ENCODE data around the gene KIF4A. TPM values are rescaled to one million over a fixed set of nuclear protein-coding genes. Genes with fewer than 3 reads are reported as not detected.
A peak's percentile ranks its signal among the peaks of the same experiment; 100 is the strongest.
"Not testable (repeated sequence)": the region's sequence is repeated elsewhere in the genome, so short reads cannot be mapped to it uniquely, and the experiment has no call there.

Gene KIF4A
- total and polyA plus RNA-seq, 4 donors: 0.33 to 2.4 (median 0.64) TPM

DNA sequence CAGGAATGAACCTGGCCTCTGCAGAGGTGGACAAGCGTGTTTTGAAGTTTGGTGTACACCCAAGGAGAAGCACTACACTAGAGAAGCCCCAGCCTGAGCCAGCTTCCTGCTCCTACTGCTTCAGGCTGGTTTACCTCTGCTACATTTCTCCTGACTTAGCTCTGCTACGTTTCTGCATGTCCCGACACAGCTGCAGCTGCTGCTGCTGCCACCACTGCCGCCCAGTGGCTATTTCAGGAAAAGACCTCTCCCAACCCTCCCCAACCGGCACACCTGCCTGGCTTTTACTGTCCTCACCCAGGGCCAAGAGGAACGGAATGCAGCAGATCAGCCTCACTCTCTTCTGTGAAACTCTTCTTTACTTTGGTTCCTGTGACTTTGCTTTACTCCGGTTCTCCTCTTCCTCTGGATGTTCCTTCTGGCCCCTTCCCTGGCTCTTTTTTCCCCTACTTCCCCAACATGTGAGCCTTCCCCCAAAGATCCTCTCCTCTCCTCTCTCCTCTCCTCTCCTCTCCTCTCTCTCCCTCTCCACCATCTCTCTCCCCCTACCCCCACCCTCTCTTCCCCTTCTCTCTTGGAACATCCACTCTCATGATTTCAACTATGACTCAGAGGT, 26.8 kb upstream of the KIF4A start:
- peak; percentile 34 for ATAC-seq (ENCODE audit: insufficient read depth, low FRiP score)
- TF ChIP-seq, protein P1, sequence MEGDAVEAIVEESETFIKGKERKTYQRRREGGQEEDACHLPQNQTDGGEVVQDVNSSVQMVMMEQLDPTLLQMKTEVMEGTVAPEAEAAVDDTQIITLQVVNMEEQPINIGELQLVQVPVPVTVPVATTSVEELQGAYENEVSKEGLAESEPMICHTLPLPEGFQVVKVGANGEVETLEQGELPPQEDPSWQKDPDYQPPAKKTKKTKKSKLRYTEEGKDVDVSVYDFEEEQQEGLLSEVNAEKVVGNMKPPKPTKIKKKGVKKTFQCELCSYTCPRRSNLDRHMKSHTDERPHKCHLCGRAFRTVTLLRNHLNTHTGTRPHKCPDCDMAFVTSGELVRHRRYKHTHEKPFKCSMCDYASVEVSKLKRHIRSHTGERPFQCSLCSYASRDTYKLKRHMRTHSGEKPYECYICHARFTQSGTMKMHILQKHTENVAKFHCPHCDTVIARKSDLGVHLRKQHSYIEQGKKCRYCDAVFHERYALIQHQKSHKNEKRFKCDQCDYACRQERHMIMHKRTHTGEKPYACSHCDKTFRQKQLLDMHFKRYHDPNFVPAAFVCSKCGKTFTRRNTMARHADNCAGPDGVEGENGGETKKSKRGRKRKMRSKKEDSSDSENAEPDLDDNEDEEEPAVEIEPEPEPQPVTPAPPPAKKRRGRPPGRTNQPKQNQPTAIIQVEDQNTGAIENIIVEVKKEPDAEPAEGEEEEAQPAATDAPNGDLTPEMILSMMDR (IDR thresholded peaks at IDR 0.05; ENCODE audit: control extremely low read depth, extremely low read depth): no peak
- WGBS, 2 donors: 20 to 48% methylated on average over 5 to 7 of the region's 7 CpGs

DNA sequence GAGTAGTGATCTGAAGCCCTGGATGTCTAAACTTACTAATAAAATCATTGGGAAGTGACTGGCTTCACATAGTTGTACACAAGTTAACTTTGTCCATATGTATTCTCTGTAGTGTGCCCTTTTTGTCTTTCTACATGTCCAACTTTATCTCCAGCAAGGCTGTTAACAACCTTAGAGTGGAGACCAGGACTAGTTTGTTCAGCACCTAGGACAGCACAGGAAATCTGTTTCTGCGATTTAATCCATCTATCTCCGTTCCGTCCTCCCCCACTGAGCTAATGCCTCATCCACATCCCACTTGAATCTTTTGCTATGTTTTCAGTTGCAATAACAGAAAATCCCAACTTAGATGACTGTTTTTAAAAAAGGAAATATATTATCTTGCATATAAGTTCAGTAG, 25.1 kb upstream of the KIF4A start:
- Histone ChIP-seq H3K27ac (ENCODE audit: low read depth in 1 of 2, low read length in 1 of 2) (no peak overlapping the region), H3K9me3 (ENCODE audit: control insufficient read depth in 4 of 4, insufficient read depth in 3 of 4, low read length in 3 of 4) (peaks cover 0 to 5% (median 0%) of the 10 kb centered on the region in 4 donors), H3K4me3 (no peak overlapping the region), H3K4me1 (ENCODE audit: control insufficient read depth in 5 of 5, insufficient read depth in 5 of 5, low read length in 5 of 5) (no peaks in the 10 kb centered on the region), H3K9ac (ENCODE audit: insufficient read depth in 1 of 2, low read length in 2 of 2) (no peak overlapping the region), H3K36me3 (ENCODE audit: control insufficient read depth in 4 of 4, insufficient read depth in 4 of 4, low read length in 4 of 4) (no peaks in the 10 kb centered on the region), H3K27me3 (ENCODE audit: control insufficient read depth in 3 of 3, insufficient read depth in 3 of 3, low read length in 2 of 3) (no peaks in the 10 kb centered on the region)
- ATAC-seq (ENCODE audit: insufficient read depth, low FRiP score) (no peak), DNase-seq (no peak)
- 72 to 73% methylated on average over 3 of the region's 3 CpGs for WGBS, 2 donors
- TF ChIP-seq, protein P1 (IDR thresholded peaks at IDR 0.05; ENCODE audit: control extremely low read depth, extremely low read depth): no peak

More for the DNA sequence above, 26.8 kb upstream of the KIF4A start:
- no peak overlapping the region for H3K27ac ChIP-seq (ENCODE audit: low read depth in 1 of 2, low read length in 1 of 2)
- H3K4me3 ChIP-seq: no peak overlapping the region
- peaks cover 0 to 2% (median 0%) of the 10 kb centered on the region in 4 donors for H3K36me3 ChIP-seq (ENCODE audit: control insufficient read depth in 4 of 4, insufficient read depth in 4 of 4, low read length in 4 of 4)
- no peak overlapping the region for H3K9ac ChIP-seq (ENCODE audit: insufficient read depth in 1 of 2, low read length in 2 of 2)
- DNase-seq: peak; percentile 1 to 25 (median 18)
- no peaks in the 10 kb centered on the region for H3K27me3 ChIP-seq (ENCODE audit: control insufficient read depth in 3 of 3, insufficient read depth in 3 of 3, low read length in 2 of 3)
- no peaks in the 10 kb centered on the region for H3K4me1 ChIP-seq (ENCODE audit: control insufficient read depth in 5 of 5, insufficient read depth in 5 of 5, low read length in 5 of 5)
- H3K9me3 ChIP-seq (ENCODE audit: control insufficient read depth in 4 of 4, insufficient read depth in 3 of 4, low read length in 3 of 4): peaks cover 0 to 5% (median 0%) of the 10 kb centered on the region in 4 donors

DNA sequence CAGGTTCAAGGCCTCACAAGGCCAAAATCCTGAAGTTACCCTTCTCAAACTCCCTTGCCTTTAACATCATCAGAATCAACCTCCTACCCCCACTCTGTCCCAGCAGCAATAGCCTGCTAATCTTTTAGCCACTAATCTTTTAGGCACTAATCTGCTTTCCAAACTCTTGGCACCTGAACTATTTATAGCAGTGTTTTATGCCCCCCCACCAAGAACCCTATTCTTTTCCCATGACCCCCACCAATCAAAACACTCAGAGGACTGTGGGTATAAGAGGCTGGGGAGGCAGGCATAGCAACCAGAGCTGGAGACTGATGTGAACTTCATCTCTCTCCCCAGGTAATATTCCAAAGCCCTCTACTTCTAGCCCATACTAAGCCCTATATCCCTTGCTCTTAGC, 21.9 kb upstream of the KIF4A start, which contains the start of gene ARR3:
Gene ARR3, plus strand, starts transcription at position 301 of the 400 bp plus-strand sequence. CDS start 1,052 bp downstream, outside the sequence.
- TF ChIP-seq, protein P1 (IDR thresholded peaks at IDR 0.05; ENCODE audit: control extremely low read depth, extremely low read depth): no peak

DNA sequence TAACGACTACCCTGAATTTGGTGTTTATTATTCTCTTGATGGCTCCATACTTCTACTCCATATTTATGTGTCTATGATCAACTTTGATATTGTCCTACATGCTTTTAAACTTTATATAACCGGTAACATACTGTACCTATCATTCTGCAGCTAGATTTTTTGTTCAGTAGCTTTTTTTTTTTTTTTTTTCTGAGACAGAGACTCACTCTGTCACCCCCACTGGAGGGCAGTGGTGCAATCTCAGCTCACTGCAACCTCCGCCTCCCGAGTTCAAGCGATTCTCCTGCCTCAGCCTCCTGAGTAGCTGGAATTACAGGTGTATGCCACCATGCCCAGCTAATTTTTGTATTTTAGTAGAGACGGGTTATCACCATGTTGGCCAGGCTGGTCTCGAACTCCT, 15.9 kb upstream of the KIF4A start:
- H3K27me3 ChIP-seq (ENCODE audit: control insufficient read depth in 3 of 3, insufficient read depth in 3 of 3, low read length in 2 of 3); H3K9ac ChIP-seq (ENCODE audit: insufficient read depth in 1 of 2, low read length in 2 of 2); ATAC-seq (ENCODE audit: insufficient read depth, low FRiP score); H3K36me3 ChIP-seq (ENCODE audit: control insufficient read depth in 4 of 4, insufficient read depth in 4 of 4, low read length in 4 of 4); H3K27ac ChIP-seq (ENCODE audit: low read depth in 1 of 2, low read length in 1 of 2); H3K9me3 ChIP-seq (ENCODE audit: control insufficient read depth in 4 of 4, insufficient read depth in 3 of 4, low read length in 3 of 4); DNase-seq; H3K4me1 ChIP-seq (ENCODE audit: control insufficient read depth in 5 of 5, insufficient read depth in 5 of 5, low read length in 5 of 5); H3K4me3 ChIP-seq: not testable (repeated sequence)
- 80 to 94% methylated on average over 7 of the region's 7 CpGs for WGBS, 2 donors

More for the DNA sequence above, 21.9 kb upstream of the KIF4A start, which contains the start of gene ARR3:
- DNase-seq (no peak), ATAC-seq (ENCODE audit: insufficient read depth, low FRiP score) (no peak)
- H3K9ac ChIP-seq (ENCODE audit: insufficient read depth in 1 of 2, low read length in 2 of 2): no peak within 1 kb of the TSS
- no peaks in the 10 kb centered on the region for H3K36me3 ChIP-seq (ENCODE audit: control insufficient read depth in 4 of 4, insufficient read depth in 4 of 4, low read length in 4 of 4)
- peaks cover 0 to under 1% (median 0%) of the 10 kb centered on the region in 4 donors for H3K9me3 ChIP-seq (ENCODE audit: control insufficient read depth in 4 of 4, insufficient read depth in 3 of 4, low read length in 3 of 4)
- no peak within 1 kb of the TSS for H3K27ac ChIP-seq (ENCODE audit: low read depth in 1 of 2, low read length in 1 of 2)
- no peaks in the 10 kb centered on the region for H3K4me1 ChIP-seq (ENCODE audit: control insufficient read depth in 5 of 5, insufficient read depth in 5 of 5, low read length in 5 of 5)
- H3K27me3 ChIP-seq (ENCODE audit: control insufficient read depth in 3 of 3, insufficient read depth in 3 of 3, low read length in 2 of 3): no peaks in the 10 kb centered on the region
- H3K4me3 ChIP-seq: no peak within 1 kb of the TSS

Data from lung (tissue), 12 donors.